Stimulated activated CD4-positive, alpha-beta T cell treated with anti-CD3 and anti-CD28 coated beads, Interleukin-12 subunit alpha, Interleukin-12 subunit beta, amount 100 ng/mL, for 4 hours (primary cell): ENCODE data around the gene RALGAPA2.

ENCODE experiments used
- DNase-seq: peaks from one replicate; pipeline ENCODE4 v3.0.0-alpha.2; 2020

Gene RALGAPA2

DNA sequence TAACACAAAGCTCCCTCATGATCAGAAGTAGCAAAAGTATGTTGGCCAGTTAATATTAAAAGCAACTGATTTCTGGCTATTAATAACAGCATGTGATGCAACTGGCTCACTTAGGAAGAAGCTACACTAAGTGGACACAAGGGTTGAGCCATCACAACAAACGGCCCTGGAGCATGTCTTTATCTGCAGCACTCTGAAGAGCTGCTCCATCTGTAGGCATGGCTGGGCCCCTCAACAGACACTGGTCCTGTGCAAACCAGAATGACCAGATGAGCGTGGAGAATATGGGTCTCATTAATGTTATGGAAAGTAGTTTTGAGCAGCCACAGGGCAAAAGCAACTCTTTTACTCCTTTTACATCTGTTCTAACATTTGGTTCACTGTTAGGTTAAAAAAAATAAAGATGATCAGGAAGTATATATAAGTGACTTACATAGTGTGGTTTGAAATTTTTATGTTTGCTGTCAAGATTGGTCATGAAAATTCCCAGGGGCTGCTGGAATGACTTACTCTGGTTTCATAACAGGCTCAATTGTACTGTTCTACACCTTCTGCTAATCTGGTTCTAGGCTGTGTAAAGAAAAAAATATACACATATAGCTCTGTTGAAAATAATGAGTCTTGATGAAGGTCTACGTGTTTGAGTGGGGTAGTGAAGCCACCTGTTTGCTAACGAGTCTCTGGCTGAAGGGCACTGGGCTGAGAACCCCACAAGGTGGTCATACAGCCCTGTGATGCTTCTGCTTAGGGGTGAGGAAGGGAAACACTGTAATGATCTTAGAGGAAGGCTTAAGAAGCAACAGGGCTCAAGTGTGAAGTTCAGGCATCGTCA is 286.4 kb downstream of the RALGAPA2 start:
- DNase-seq, result no peak

DNA sequence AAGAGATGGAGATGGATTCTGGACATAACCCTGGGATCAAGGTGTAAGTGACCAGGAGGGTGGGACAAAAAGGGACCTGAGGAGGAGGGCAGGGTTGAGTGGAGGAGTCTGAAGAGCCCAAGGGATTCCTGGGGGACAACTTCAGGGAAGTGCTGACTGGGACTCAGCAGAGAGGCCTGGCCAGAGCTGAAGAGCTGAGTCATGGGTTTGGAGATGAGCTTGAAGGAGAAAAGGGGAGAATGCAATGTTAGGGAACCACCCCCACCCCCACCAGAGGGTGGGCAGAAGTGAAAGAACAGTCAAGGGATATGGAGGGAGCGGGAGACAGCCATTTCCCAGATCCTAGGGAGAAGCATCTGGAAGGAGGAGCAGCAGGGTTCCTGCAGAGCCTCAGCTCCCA is 289.3 kb downstream of the RALGAPA2 start:
- no peak for DNase-seq

GRCh38 chr20:20417876-20418676 is 294.4 kb downstream of the RALGAPA2 start:
- DNase-seq, result no peak

DNA sequence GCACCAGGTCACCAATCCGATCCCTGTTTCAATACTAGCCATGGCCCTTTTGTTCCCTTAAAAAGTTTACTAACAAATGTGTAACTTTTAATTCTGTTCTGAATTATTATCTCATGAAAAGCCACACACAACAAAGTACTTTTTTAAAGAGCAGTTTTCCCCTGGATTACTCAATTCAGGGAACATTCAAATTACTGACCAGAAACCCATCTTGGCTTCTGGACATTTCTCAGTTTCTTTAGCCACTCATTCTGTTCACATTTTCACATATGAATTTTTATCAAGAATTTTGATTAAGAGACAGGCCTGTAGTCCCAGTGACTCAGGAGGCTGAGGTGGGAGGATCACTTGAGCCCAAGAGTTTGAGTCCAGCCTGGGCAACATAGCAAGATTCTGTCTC is 297.1 kb downstream of the RALGAPA2 start:
- DNase-seq, result no peak

- DNase-seq, result no peak
Measured at GRCh38 chr20:20414640-20415220, 297.7 kb downstream of the RALGAPA2 start.

- no peak for DNase-seq
Measured at GRCh38 chr20:20413810-20414281, 298.6 kb downstream of the RALGAPA2 start.

DNA sequence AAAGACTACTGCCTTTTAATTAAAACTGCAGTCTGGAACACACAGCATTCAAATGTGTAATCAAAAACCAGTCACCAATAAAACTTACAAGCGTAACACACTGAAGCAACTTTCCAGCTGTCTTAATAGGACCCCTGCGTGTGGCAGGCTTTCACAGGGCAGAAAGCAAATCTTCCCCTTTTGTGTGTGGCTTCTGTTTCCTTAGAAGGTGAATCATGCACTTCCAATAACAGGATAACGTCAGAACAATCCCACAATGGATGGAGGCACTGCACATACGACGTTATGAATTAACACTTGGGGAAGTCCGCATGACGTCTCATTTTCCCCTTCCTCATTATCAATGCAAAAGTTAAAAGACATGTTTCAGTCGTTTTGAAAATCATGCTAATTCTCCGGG is 299.7 kb downstream of the RALGAPA2 start:
- no peak for DNase-seq

GRCh38 chr20:20411836-20412235 is 300.6 kb downstream of the RALGAPA2 start:
- no peak for DNase-seq

GRCh38 chr20:20411402-20411801 is 301.0 kb downstream of the RALGAPA2 start:
- no peak for DNase-seq

GRCh38 chr20:20410678-20411077 is 301.8 kb downstream of the RALGAPA2 start:
- no peak for DNase-seq

DNA sequence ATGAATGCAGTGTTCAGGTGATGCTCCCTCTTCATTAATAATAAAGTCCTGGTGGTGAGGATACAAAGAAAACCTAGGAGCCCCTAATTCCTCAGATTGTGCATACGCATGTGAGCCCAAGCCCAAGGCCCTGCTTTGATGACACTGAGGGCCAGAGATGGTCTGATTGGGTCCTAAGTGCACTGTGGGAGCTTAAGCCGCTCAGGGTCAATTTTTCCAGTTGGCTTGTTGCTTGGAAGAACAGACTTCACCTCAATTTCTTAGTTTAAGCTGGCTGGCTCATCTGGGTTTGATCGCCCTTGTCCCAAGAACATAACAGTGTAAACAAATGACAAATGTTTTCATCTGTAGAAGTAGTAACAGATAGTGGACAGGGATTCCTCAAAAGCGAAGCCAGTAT is 303.1 kb downstream of the RALGAPA2 start:
- no peak for DNase-seq

GRCh38 chr20:20407891-20408805 is 304.3 kb downstream of the RALGAPA2 start:
- DNase-seq, result no peak

- DNase-seq, result no peak
Measured at GRCh38 chr20:20406306-20406705, 306.1 kb downstream of the RALGAPA2 start.

GRCh38 chr20:20405623-20406022 is 306.8 kb downstream of the RALGAPA2 start:
- no peak for DNase-seq

GRCh38 chr20:20404633-20405032 is 307.8 kb downstream of the RALGAPA2 start:
- DNase-seq, result no peak

DNA sequence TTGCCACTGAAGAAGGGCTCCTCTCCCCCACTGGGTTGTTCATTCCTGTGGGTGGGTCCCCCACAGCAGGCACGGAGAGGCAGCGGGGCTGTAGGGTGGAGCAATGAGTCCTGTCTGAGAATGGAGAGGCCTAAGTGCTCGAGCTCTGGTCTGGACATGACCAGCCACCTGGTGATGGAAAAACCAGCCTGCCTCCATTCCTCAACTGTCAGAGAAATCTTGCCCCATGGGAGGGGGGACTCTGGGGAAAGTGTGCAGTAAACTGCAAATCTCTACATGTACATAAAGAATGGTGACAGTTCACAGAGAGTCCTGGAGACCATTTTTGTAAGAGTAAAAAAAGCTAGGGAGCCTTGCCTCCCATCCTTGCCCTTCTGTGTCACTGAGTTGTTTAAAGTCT is 310.5 kb downstream of the RALGAPA2 start:
- no peak for DNase-seq

GRCh38 chr20:20399531-20400500 is 312.6 kb downstream of the RALGAPA2 start:
- no peak for DNase-seq

DNA sequence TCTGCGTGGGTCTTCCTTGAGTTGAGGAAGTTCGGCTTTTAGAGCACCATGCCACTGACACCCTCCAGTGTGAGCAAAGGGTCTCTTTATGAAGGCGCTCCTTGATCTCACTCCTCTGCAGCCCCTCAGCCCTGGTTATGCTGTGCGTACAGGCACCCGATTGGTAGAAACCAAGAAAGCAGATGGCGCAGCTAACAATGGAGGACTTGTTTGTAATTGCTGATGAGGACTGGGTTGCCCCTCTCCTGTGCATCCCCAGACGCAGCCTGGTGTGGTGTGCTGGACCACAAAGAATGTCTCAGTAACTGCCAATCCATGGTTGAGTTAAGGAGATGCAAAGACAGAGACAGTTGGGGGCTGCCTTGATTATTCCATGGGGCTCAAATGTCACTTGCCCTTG is 314.3 kb downstream of the RALGAPA2 start:
- no peak for DNase-seq

DNA sequence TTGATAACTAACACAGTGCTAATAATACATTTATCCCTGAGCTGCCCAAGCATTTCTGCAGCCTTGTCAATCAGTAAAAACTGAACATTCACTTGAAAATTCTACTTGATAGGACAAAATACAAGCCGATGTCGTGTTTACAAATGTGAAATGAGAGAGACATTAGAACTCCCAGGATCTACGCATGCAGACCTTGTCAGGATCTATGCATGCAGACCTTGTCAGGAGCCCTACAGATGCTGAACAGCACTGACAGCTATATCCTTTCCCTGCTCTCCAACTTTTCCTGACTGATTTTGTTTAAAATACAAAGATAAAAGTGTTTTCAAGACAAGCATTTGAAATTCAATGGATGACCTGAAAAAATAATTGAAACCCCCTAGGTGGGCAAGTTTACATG is 315.6 kb downstream of the RALGAPA2 start:
- no peak for DNase-seq

DNA sequence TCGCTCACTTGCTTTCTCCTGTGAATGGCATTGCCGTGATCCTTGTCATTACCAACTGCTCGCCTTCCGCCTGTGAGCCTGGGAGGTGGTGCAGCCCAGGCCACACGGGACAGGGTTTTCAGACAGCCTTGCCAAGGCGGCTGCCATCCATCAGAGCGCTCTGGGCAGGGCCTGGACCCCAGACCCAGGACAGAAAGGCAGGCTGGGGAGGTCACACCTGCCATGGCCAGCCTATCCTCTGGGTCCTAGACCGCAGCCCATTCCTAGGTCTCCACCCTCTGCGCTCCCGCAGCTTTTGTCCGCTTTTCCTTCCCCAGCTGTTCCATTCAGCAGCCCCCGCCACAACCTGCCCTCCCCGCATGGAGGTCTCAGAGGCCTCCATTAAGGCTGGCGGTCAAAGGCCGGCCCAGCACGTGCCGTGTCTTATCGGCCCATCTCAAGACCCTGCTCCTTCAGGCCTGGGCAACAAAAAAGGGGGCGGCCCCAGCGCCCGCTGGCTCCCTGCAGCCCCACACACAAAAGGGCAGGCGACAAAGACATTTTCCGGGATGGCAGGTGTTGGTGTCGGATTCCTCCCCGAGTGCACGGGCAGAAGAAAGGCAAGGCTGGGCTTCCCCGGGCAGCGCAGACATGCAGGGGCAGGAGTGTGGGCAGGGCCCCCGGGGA is 316.4 kb downstream of the RALGAPA2 start:
- no peak for DNase-seq

DNA sequence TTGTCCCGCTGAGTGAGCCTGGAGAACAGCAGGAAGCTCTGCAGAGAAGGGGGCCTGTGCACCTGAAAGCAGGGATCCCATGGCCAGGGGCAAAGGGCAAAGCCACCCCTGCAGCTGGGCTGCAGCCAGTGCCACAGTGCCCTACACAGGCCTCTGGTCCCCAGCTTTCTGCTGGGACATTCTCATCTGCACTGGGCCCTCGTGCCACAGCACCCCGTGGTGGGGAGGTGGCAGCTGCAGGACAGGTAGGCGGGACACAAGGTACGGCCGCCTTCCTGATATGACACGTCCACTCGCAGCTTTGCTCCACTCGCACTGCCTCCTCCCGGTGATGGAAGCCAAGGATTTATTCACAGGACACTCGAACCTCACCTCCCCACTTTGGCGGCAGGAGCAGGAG is 317.4 kb downstream of the RALGAPA2 start:
- no peak for DNase-seq
